NCI-H1048 (cell line): ENCODE data around the gene MVD.

Experiments used
- DNase-seq: peaks from one replicate; lab custom pipeline; 2025; lab: John Stamatoyannopoulos, UW

Gene MVD, protein sequence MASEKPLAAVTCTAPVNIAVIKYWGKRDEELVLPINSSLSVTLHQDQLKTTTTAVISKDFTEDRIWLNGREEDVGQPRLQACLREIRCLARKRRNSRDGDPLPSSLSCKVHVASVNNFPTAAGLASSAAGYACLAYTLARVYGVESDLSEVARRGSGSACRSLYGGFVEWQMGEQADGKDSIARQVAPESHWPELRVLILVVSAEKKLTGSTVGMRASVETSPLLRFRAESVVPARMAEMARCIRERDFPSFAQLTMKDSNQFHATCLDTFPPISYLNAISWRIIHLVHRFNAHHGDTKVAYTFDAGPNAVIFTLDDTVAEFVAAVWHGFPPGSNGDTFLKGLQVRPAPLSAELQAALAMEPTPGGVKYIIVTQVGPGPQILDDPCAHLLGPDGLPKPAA

DNA sequence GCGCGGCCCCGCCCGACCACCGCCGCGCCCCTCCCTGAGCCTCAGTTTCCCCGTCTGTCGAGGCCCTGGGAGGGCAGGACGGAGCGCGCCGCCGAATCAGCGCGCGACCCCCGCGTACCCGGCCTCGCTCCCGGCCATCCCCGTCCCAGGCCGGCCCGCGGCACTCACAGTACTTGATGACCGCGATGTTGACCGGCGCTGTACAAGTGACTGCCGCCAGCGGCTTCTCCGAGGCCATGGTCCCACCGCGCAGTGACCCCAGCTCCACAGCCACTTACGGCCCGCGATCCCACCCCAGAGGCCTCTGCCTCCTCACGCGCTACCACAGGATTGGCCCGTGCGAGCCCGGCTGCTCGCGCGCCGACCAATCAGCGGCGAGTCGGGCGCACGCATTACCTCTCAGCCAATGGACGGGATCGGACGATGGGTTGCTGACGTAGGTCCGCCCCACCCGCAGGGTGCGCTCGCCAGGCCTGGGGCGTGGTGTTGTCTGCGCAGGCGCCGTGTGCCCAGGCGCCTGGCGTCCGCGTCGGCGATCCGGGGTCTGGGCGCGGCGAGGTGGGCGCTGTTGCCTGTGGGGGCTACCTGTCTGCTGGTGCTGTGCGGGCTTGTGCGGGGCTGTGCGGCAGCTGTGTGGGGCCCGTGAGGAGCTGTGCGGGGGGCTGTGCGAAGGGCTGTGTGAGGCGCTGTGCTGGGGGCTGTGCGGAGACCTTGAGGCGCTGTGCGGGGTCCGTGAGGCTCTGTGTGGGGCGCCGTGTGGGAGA, at the start of gene MVD:
MVD (minus strand) TSS at position 249 of the 764 bp plus-strand sequence; CDS start at position 238, 11 bp downstream.
- DNase-seq: peak; percentile 84

DNA sequence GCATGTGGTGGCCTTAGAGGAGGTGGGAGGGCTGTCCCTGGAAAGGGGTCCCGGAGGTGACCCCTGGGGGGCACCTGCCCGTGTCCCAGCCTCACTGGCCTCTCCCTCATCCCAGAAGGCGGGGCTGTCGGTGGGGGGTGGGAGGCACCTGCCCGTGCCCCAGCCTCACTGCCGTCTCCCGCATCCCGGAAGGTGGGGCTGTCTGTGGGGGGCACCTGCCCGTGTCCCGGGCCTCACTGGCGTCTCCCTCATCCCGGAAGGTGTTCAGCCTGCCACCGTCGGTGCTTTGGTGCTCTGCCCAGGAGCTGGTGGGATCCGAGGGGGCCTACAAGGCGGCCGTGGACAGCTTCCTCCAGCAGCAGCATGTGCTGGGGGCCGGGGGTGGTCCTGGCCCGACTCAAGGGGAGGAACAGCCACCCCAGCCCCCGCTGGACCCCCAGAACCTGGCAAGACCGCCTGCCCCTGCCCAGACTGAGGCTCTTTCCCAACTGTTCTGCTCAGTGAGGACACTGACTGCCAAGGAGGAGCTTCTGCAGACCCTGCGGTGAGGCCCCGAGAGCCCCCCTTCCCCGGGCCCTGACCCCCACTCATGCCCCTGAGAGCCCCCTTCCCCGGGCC, 49.6 kb upstream of the MVD start:
- DNase-seq: no peak

DNA sequence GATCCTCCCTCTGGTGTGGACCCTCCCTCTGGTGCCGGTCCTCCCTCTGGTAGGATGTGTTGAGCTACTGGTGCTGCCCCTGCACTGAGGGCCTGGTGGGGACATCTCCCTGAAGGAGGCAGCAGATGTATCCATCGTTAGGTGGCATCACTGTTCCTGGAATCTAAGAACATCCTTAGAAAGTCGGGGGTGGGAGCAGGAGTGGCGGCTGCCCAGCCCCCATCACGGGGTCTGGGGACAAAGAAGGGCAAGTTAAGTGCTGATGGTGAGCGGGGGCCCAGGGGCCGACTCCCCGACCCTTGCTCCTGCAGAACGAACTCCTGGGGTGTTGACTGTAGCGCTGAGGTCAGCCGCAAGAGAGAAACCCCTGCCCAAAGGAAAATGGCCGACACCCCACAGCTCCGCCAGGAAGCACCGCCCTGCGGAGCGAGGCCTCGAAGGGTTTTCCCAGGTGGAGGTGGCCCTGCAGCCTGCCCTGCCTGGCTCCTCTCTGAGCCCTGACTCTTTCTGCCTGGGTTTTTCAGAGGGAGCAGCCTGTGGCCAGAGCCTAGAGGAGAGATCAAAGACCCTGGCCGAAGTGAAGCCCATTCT, 49.0 kb upstream of the MVD start:
- DNase-seq: no peak

DNA sequence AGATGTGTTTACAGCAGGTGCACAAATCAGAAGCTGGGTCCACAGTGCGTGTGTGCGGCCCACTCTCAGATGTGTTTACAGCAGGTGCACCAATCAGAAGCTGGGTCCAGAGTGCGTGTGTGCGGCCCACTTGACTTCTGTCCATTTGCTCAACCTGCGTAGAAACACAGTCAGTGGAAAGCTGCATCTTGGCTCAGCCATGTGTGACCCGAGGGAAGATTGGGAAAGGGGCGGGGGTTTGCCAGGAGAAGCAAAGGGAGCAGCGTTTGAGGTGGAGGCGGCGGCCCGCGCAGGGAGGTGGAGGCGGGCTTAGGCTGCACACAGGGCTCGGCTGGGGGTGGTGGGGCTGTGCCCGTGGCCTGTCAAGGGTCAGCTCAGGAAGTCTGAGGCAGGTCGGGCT, 47.7 kb upstream of the MVD start:
- DNase-seq: no peak

DNA sequence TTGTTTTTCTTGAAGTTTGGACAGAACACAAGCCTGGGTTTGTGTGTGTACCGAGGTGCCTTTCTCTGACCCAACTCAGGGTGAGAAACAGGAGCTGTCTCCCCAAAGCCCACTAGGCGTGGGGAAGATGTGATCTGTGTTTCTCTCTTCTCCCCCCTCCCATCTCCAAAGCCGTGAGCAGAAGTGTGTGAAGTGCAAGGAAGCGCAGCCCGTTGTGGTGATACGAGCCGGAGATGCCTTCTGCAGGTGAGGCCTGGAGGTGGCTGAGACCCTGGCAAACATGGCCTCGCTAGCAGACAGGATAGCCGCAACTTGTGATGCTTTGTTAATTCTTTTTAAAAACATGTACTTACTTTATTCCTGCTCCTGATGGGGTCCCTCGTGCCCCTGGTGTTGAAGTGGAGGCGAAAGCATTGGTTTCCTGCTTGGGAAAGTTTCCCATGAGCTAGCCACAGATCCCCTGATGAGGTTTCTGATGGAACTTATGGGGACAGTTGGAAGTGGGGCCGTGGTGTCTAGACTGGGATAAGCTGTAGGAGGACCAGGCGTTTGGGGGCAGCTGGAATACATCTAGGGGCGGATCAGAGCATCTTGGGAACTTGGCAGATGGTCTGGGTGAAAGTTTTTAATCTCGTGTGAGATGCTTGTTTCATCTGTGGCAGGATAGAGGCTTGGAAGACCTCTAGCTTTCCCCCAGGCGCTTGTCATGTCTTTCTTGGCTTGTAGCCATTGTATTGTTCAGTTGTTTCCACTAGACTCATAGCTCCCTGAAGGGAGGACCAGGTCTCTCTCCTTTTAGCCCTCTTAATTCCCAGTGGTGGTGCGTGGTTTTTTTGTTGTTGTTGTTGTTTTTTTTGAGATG, 44.3 kb upstream of the MVD start:
- DNase-seq: no peak

DNA sequence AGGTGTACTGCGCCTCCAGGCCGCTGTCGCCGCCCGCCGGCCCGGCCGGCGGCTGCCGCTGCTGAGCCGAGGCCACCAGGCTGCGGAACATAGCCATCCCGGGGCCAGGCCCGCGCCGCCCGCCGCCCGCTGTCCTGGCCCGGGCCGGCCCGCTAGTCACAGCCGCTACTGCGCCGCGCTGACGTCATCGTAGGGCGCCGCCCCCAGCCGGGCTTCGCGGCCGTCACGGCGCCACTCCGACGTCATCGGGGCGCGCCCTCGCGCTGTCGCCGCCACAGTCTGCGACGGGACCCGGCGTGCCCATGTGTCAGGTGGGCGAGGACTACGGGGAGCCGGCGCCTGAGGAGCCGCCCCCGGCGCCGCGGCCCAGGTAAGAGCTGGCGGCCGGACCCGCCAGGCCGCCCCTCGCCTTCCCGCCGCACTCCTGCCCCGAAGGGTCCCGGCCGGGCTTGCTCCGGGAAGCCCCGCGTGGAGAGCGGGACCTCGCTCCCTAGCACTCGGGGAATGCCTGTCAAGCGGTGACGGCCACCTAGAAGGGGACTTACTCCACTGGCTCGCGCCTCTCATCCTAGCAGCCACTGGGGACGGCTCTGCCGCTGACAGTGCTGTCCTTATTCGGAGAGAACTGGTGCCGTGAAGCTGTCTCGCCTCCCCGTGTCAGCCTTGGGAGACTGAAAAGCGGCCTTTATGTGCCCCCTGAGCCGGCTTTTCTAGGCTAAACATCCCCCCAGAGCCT, 43.5 kb upstream of the MVD start, which contains the start of the genes CTU2 and RNF166:
CTU2 (plus strand) TSS at position 275 of the 736 bp plus-strand sequence; CDS start at position 303, 28 bp downstream.
RNF166 (minus strand) TSS at position 180 of the 736 bp plus-strand sequence; CDS start at position 97, 83 bp downstream.
- peak; percentile 61 for DNase-seq

DNA sequence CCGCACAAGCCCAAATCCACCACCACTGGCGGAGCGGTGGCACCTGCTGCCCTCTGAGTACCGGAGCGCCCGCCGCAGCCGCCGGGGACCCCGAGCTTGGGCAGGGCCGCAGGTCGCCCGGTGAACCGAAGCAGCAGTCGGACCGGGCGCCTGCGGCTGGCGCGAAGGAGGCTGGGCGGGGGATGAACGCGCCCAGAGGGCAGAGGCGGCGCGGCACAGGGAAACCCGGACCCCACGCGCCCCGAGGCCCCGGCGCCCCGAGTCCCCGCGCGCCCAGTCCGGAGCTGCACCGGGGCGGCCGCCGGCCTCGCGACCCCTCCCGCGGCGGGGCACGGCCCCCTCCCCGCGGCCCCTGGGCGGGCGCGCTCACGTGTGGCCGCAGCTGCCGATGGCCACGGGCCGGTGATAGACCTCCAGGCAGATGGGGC, 42.9 kb upstream of the MVD start:
- no peak for DNase-seq

DNA sequence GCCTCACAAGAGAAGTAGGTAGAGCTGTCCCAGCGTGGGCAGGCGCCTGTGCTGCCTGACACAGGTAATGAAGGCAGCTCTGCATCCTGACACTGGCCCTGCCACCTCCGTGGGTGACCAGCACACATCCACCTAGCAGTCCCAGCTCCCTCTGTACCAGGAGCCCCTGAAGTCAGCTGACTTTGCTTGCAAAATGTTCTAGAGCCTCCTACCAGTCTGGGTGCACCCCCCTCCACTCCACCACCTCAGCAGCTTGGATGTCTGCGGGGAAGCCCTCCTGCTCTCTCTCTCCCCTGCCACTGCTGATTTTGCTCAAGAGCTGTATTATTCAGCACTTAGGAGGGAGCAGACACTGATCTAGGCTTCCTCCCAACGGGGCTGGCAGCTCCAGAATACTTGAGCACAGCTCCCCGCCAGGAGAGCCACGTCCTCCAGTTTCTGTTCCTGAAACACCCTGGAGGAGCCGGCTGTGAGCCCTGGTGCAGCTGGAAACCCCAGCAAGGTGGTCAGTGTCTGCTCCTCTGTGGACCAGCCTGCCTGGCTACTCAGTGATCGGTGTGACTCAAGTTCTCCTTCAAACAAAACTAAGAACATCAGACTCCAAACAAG, 42.3 kb upstream of the MVD start:
- DNase-seq: no peak

DNA sequence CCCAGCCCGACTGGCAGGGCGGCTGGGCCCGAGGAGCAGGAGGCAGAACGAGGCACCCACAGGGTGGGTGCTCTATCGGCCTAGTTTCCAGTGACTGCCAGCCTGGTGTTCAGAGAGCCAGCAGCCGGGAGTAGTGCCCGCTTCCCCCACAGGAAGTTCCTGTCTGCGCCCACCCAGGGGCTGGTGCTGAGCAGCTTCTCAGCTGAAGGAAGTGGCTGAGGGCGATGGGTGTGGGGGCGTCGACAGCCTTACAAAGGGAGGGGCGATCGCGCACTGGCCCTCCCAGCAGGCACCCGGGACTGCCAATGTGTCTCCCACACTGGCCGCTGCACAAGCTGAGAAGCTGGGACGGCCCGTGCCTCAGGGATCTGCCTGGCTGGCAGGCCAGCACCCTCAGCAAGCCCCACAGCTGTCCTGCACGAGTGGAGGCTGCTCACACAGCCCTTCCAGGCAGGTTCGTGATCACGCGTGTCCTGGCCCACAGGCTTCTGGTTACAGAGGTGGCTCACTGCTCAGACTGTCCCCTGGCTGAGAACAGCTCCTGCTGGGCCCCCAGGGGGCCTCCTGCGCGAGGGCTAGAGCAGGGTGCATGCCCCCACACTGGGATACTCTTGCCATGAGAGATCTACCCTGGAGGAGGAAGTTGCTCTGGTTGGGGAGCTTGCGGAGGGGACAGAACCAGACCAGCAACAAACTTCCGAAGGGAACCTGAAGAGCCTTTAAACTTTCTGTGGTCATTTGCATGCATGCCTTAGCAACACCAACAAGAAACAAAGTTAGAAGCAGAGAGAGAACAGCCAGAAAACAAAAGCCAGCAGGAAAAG, 40.8 kb upstream of the MVD start:
- DNase-seq: no peak

DNA sequence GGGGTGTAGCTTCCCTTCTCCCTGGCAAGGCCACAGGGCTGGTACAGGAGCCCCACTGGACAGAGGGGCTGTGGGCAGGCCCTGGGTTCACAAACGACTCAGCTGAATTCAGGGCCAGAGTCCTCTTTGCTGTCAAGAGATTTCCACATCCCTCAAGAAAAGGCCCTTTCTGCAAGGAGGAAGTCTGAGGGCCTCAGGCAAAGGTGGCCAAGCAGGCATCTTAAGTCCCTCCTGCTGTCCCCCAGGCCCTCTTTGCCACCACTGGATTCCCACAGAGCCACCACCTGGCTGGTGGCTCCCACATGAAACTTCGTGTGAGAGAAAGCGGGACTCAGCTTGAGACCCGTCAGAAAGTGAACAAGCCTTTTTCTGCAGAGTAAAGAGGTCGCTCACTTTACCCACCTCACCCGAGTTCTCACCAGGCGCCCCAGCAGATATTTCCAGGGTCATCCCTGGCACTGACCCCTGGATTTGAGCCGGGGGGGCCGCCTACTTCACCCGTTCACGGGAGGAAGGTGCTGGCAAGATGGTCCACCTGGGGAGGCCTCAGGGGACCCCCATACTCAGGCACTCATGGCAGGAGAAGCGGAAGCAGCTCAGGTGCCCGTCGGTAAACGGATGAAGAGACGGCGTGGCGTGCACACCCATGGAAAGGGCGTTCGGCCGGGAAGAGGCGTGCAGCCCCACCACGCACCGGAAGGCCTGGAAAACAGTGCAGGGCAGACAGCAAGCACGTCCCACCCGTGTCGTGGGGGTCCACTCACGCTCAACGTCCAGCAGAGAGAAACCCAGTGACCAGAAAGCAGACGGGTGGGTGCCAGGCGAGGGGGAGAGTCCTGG, 39.7 kb upstream of the MVD start:
- no peak for DNase-seq

DNA sequence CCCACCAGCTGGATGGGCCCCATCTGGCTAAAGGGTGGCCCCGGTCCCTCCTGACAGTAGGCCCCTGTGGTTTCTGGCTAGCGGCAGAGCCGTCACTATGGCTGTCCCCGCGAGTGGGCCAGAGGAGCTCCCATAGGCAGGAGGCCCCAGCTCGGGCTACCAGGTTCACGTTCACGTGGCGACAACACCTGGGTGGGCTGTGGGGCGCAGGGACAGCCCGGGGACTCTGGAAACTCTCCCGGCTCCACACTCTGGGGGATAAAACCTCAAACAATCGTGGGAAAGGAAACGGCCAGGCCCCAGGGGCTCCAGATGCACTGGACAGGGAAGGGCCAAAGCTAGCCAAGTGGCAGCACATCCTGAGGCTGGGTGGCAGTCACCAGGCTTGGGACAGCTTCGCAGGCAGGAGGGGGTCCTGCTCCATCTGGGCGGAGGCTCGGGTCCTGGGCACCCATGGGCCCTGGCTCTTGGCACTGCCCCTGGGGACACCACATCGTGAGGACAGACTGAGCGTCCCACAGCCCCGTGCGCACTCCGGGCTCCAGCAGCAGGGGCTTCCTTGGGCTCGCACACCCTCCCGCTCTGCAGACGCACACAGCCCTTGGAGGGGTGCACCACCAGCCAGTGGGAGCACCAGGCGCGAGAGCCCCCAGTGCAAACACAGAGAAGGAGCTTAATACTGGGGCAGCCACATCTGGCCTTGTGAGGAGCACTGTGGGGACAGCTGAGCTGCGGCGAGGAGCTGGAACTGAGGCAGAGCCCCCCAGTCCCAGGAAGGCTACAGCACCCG, 38.9 kb upstream of the MVD start:
- no peak for DNase-seq

DNA sequence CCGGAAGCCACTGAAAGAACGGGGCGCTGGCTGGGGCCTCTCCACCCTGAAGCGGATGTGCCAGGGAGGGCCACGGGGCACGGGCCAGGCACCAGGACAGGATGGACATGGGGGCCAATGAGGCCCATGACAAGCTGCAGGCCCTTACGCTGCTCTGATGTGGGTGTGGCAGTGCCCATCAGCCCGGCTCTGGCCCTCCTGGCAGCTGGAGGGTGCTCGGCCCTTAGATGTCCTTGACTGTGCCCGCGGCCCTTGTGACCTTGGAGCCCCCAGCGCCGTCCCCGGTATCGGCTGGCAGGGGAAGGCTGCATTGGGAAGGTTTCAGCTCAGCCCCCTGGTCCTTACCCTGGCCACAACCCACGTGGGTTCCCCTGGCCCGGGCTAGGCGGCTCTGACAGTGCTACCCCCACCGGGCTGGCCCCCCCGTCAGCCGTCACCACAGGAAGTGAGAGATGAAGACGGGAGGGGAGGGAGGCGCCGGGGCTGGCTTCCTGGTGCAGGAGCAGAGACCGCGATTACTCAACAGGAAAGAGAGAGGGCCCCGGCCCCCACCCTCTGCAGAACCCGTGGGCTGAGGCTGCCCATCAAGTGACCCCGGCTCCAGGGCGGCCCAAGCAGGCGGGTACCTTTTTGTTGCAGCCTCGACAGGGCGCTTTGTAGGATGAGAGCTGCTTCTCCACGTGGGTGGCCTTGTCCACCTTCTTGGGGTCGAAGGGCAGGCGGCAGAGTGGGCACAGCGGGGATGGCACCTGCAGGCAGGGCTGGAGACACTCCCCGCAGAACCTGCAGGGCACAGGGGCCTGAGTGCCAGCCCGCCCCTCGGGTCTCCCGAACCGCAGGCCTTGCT, 38.0 kb upstream of the MVD start:
- no peak for DNase-seq

DNA sequence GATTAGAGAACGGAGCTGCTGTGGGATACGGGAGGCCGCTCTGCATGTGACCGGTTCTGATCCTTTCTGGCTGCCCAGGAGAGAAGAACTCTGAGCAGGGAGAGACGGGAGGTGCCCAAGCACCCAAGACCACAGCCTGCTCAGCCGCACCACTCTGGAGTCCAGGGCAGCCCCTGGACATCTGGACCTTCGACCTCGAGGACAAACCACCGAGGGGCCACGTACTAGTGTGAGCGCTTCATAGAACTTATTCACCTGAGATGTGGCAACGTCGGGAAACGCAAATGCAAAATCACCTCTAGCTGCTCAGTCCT, 37.4 kb upstream of the MVD start:
- no peak for DNase-seq

DNA sequence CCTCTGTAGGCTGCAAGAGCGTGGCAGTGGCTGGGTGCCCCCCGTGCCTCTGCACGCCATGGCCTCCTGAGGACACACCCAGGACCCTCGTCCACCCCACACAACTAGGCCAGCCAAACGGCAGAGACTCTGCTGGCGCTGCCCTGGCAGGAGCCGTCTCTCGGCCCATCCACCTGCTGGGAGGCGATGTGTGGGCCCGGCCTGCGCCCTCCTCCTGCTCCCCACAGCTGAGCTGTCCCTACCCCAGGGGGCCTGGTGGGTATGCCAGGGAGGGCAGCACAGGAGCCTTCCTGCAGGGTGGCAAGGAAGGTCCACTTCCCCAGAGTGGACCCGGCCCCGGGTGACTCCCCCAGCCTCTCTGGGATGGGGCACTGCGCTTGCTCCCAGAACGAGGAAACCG, 36.3 kb upstream of the MVD start:
- DNase-seq: no peak

DNA sequence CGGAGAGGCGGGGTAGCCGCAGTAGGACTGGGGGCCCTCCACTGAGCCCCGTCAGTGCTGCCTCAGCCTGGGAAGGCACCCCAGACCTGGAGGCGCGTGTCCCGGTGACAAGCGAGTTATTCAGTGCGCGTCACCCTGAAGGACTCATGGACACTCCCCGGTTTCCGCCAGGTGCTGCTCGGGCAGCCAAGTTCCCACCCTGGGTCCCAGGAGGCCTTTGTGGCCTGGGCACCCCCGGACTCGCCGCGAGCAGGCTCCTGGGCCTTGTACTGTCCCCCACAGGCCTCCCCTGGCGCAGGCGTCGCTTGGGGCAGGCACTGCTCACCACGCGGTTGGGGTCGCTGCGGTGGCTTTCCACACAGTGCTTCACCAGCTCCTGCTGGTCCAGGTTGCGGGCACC, 35.8 kb upstream of the MVD start:
- DNase-seq: no peak

DNA sequence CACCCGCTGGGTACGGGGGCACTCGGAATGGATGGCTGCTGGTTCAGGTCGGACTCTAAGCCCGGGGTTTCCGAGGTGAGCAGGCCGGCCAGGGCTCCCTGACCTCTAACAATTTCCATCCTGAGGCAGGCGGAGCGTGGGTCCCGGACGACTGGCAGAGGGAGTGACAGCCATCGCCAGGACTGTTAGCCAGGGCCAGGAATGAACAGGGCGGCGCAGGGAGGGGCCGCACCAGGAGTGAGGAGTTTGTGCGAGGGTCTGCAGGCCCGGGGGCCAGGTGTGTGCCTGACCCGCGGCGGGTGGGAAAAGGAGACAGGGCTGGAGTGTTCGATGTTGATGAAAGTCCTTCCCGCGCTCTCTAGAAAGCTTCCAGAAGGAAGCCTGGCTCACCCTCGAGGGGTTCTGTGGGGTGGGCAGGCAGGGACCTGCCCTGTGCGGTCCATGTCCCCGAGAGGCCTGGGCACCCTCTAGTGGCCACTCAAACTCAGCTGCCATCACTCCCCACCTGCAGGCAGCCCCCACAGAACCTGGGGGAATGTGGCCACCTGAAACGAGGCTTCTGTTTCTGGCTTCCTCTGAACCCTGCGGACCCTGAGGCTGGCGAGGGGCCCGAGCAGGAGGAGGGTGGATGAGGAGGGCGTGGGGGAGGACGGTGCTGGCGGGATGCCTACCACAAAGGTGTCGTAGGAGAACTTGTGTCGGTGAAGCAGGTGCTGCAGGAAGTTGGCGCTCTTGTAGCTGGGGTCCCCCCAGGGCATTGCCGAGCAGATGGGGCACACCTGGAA, 35.1 kb upstream of the MVD start:
- DNase-seq: no peak
